ENCODE measurements around the gene PSMB2.

PSMB2 gene

GRCh38 chr1:35623832-35624231 is 17.5 kb downstream of the PSMB2 start:
- no peak for DNase-seq (ENCODE audit: extremely low read depth, low read depth)
- TF ChIP-seq, protein P1, sequence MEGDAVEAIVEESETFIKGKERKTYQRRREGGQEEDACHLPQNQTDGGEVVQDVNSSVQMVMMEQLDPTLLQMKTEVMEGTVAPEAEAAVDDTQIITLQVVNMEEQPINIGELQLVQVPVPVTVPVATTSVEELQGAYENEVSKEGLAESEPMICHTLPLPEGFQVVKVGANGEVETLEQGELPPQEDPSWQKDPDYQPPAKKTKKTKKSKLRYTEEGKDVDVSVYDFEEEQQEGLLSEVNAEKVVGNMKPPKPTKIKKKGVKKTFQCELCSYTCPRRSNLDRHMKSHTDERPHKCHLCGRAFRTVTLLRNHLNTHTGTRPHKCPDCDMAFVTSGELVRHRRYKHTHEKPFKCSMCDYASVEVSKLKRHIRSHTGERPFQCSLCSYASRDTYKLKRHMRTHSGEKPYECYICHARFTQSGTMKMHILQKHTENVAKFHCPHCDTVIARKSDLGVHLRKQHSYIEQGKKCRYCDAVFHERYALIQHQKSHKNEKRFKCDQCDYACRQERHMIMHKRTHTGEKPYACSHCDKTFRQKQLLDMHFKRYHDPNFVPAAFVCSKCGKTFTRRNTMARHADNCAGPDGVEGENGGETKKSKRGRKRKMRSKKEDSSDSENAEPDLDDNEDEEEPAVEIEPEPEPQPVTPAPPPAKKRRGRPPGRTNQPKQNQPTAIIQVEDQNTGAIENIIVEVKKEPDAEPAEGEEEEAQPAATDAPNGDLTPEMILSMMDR (IDR thresholded peaks at IDR 0.05; ENCODE audit: low read depth, low read length) = no peak

- no peak for DNase-seq (ENCODE audit: extremely low read depth, low read depth)
- TF ChIP-seq, protein P1 (IDR thresholded peaks at IDR 0.05; ENCODE audit: low read depth, low read length) = no peak
Measured at GRCh38 chr1:35622510-35623178, 18.7 kb downstream of the PSMB2 start.

- DNase-seq (ENCODE audit: extremely low read depth, low read depth) = no peak
Measured at GRCh38 chr1:35619237-35620121, 21.8 kb downstream of the PSMB2 start.

DNA sequence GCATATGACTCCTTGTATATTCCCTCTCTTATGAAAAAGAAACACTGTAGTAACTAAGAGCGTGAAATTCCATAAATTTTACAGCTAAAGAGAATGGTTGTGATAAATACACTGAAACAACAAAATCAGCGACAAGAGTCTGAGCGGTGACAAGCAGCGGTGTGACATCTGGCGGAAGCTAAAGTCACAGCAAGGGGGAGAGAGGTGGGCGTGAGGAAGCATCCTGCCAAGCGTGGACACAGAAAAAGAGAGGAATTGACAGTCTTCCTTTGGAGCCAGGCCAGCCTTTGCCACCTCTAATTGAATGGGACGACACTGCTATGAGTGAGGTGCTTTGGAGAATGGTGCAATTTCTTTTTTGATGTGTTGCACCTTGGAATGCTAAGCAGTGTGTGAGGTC is 25.9 kb downstream of the PSMB2 start:
- TF ChIP-seq, protein P1 (IDR thresholded peaks at IDR 0.05; ENCODE audit: low read depth, low read length) = no peak
- no peak for DNase-seq (ENCODE audit: extremely low read depth, low read depth)

More at GRCh38 chr1:35619237-35620121, 21.8 kb downstream of the PSMB2 start:
- TF ChIP-seq, protein P1 (IDR thresholded peaks at IDR 0.05; ENCODE audit: low read depth, low read length) = no peak

- no peak for DNase-seq (ENCODE audit: extremely low read depth, low read depth)
- TF ChIP-seq, protein P1 (IDR thresholded peaks at IDR 0.05; ENCODE audit: low read depth, low read length) = no peak
Measured at GRCh38 chr1:35611655-35612054, 29.7 kb downstream of the PSMB2 start.

- DNase-seq (ENCODE audit: extremely low read depth, low read depth) = no peak
Measured at GRCh38 chr1:35605867-35606182, 35.5 kb downstream of the PSMB2 start.

More at GRCh38 chr1:35605867-35606182, 35.5 kb downstream of the PSMB2 start:
- TF ChIP-seq, protein P1 (IDR thresholded peaks at IDR 0.05; ENCODE audit: low read depth, low read length) = no peak

Data from AG09319 (cell line).